ENCODE results near the gene EMC1. TPM values are rescaled to one million over a fixed set of nuclear protein-coding genes. Genes with fewer than 3 reads are reported as not detected.

EMC1 gene
- total RNA-seq, 5 donors from 2014 or later (not counting 1 experiment from before 2014, with no cell fraction given), result 31.5 to 38.0 (median 33.8) TPM

DNA sequence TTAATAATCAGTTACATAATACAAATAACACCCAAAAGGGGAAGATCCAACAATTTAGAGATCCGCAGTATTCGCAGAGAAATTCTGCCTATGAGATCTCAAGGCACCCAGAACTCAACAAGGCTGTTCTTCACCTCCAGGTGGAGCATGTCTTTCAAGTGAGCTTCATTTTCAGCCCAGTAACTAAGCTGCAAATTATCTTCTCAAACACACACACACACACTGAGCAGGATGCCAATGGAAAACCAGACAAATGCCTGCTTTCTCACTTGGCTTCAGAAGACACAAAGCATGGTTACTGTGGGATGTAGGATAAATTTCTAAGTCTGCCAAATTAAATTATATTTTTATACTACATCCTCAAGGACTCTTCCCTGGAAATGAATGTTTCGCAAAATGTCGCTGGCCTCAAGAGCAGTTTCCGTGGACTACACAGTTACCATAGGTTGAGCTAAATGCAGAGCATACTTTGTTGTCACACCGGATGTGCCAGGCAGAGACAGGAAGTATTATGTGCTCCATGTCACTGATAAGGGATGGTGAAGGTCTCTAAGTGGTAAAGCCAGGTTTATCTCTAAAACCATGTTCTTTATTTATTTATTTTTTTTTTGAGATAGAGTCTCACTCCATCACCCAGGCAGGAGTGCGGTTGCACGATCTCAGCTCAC lies 71.6 kb downstream of the EMC1 start:
- DNase-seq, result peak in 32 of 35 experiments; percentile 3 to 57 (median 28)
- ChIA-PET POLR2A (interaction anchor here in 1 of 2 donors (0.5 kb wide), 1 partner anchor 342 kb away, joined by 3 read pairs; no protein-coding TSS in a partner anchor), CTCF (interaction anchor here (0.6 to 1.7 kb wide), 10 partner anchors 14 to 474 kb away, joined by 3 to 11 read pairs (median 3); no protein-coding TSS in a partner anchor)
- H3K27me3 ChIP-seq (replicated peaks in 1 of 2; ENCODE audit: control insufficient read depth in 2 of 2, extremely low read depth in 1 of 2, insufficient read depth in 2 of 2, low read length in 1 of 2), result no peaks in the 10 kb centered on the region
- peak overlapping the region; percentile 41 for H3K27ac ChIP-seq (ENCODE audit: low read length)
- peaks cover 5 to 80% of the 10 kb centered on the region in 2 donors for H3K36me3 ChIP-seq (ENCODE audit: control insufficient read depth in 2 of 2, extremely low read depth in 1 of 2, insufficient read depth in 1 of 2, low read length in 1 of 2)
- H3K4me1 Mint-ChIP-seq, result peaks cover 27 to 28% (median 27%) of the 10 kb centered on the region in 3 donors
- H3K9me3 ChIP-seq, result no peaks in the 10 kb centered on the region
- WGBS (ENCODE audit: insufficient coverage), result 63% methylated on average over 4 of the region's 8 CpGs
- peak overlapping the region in 1 of 3 donors; percentile 24 for H3K4me3 Mint-ChIP-seq
- H3K27me3 Mint-ChIP-seq, result no peaks in the 10 kb centered on the region
- peak overlapping the region; percentile 84 to 90 for H3K27ac Mint-ChIP-seq
- no peak overlapping the region for H3K4me3 ChIP-seq (ENCODE audit: control insufficient read depth in 1 of 2, extremely low read depth in 1 of 2, low read length in 1 of 2)
- H3K9me3 Mint-ChIP-seq, result no peaks in the 10 kb centered on the region
- peak; percentile 73 to 98 (median 94) for ATAC-seq (replicated peaks in 1 of 4)
- H3K4me1 ChIP-seq (ENCODE audit: control insufficient read depth in 1 of 2, extremely low read depth in 1 of 2, insufficient read depth in 2 of 2, low read length in 2 of 2), result peaks cover 9 to 10% of the 10 kb centered on the region in 2 experiments
- H3K36me3 Mint-ChIP-seq, result peaks cover 71% of the 10 kb centered on the region

DNA sequence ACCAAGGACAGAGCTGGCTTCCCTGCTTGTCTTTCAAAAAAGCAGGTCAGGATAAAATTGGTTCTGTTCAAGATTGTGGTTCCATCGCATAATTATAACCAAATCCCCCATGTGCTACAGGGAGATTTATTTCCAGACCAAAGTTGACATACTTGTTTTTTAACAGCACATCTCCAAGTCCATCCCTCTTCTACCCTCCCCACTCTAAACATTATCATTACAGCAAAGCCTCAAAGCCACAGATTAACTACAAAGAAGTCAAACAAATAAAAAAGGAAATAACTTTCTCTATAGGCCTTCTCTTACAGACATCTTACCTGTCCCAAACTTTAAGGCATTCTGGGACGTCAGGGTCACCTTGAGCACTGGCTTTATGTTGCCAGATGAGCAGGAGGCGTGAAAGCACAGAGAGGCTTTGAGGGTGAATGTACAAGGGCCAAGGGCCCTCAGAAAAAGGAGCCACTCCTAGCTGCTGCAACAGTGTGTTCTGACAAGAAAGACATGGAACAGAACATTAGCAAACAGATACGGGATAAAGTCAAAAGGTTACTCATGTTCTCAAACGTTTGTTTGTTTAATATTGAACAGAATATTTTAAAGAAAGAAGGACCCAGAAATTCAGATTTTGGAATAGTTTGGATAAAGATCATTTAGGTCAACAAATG lies 72.5 kb downstream of the EMC1 start:
- POLR2A ChIA-PET, result interaction anchor here in 1 of 2 donors (0.5 kb wide), 1 partner anchor 341 kb away, joined by 3 read pairs; no protein-coding TSS in a partner anchor
- peaks cover 5 to 84% of the 10 kb centered on the region in 2 donors for H3K36me3 ChIP-seq (ENCODE audit: control insufficient read depth in 2 of 2, extremely low read depth in 1 of 2, insufficient read depth in 1 of 2, low read length in 1 of 2)
- no peak for ATAC-seq (replicated peaks in 1 of 4)
- CTCF ChIA-PET, result interaction anchor here (0.6 to 1.7 kb wide), 8 partner anchors 13 to 475 kb away, joined by 3 to 11 read pairs (median 3); no protein-coding TSS in a partner anchor
- Mint-ChIP-seq H3K36me3 (peaks cover 74% of the 10 kb centered on the region), H3K4me1 (peaks cover 27 to 28% (median 27%) of the 10 kb centered on the region in 3 donors), H3K27ac (peak overlapping the region; percentile 8 to 90), H3K27me3 (no peaks in the 10 kb centered on the region), H3K4me3 (no peak overlapping the region), H3K9me3 (no peaks in the 10 kb centered on the region)
- H3K4me1 ChIP-seq (ENCODE audit: control insufficient read depth in 1 of 2, extremely low read depth in 1 of 2, insufficient read depth in 2 of 2, low read length in 2 of 2), result peaks cover 9 to 10% of the 10 kb centered on the region in 2 experiments
- no peak for DNase-seq
- no peak overlapping the region for H3K27ac ChIP-seq (ENCODE audit: low read length)
- H3K4me3 ChIP-seq (ENCODE audit: control insufficient read depth in 1 of 2, extremely low read depth in 1 of 2, low read length in 1 of 2), result no peak overlapping the region
- H3K9me3 ChIP-seq, result no peaks in the 10 kb centered on the region
- WGBS (ENCODE audit: insufficient coverage), result 78% methylated on average over 3 of the region's 5 CpGs
- no peaks in the 10 kb centered on the region for H3K27me3 ChIP-seq (replicated peaks in 1 of 2; ENCODE audit: control insufficient read depth in 2 of 2, extremely low read depth in 1 of 2, insufficient read depth in 2 of 2, low read length in 1 of 2)

DNA sequence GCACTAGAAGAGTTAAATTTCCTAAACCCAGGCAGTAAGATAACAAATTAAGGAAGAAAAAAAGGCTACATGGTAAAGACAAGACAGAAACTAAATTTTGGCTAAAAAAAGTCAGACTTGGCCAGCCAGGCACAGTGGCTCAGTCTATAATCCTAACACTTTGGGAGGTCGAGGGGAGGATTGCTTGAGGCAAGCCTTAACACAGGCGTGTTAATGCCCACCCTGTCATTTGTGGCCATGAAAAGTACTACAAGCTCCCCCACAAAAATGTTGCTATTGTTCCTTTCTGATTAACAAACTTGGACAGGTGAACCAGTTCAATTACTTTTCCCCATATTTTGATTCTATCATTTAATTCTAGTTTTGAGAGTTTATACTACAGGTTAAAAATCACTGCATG lies 73.5 kb downstream of the EMC1 start:
- Histone ChIP-seq H3K36me3 (ENCODE audit: control insufficient read depth in 2 of 2, extremely low read depth in 1 of 2, insufficient read depth in 1 of 2, low read length in 1 of 2) (peaks cover 3 to 85% of the 10 kb centered on the region in 2 donors), H3K9me3 (no peaks in the 10 kb centered on the region), H3K27ac (ENCODE audit: low read length) (no peak overlapping the region), H3K27me3 (replicated peaks in 1 of 2; ENCODE audit: control insufficient read depth in 2 of 2, extremely low read depth in 1 of 2, insufficient read depth in 2 of 2, low read length in 1 of 2) (no peaks in the 10 kb centered on the region), H3K4me1 (ENCODE audit: control insufficient read depth in 1 of 2, extremely low read depth in 1 of 2, insufficient read depth in 2 of 2, low read length in 2 of 2) (peaks cover 9 to 10% of the 10 kb centered on the region in 2 experiments), H3K4me3 (ENCODE audit: control insufficient read depth in 1 of 2, extremely low read depth in 1 of 2, low read length in 1 of 2) (no peak overlapping the region)
- ChIA-PET CTCF (interaction anchor here in 1 of 2 donors (0.6 kb wide), 1 partner anchor 227 kb away, joined by 5 read pairs; no protein-coding TSS in a partner anchor), POLR2A (interaction anchor here in 1 of 2 donors (0.6 kb wide), 1 partner anchor 11 kb away, joined by 3 read pairs; no protein-coding TSS in a partner anchor)
- H3K27me3 Mint-ChIP-seq, result no peaks in the 10 kb centered on the region
- no peak overlapping the region for H3K4me3 Mint-ChIP-seq
- peaks cover 75% of the 10 kb centered on the region for H3K36me3 Mint-ChIP-seq
- ATAC-seq (replicated peaks in 1 of 4) (no peak), DNase-seq (no peak)
- no peak overlapping the region for H3K27ac Mint-ChIP-seq
- H3K9me3 Mint-ChIP-seq, result no peaks in the 10 kb centered on the region
- no CpG with 5 or more reads among the region's 2 CpGs for WGBS (ENCODE audit: insufficient coverage)
- peaks cover 27 to 28% (median 27%) of the 10 kb centered on the region in 3 donors for H3K4me1 Mint-ChIP-seq

DNA sequence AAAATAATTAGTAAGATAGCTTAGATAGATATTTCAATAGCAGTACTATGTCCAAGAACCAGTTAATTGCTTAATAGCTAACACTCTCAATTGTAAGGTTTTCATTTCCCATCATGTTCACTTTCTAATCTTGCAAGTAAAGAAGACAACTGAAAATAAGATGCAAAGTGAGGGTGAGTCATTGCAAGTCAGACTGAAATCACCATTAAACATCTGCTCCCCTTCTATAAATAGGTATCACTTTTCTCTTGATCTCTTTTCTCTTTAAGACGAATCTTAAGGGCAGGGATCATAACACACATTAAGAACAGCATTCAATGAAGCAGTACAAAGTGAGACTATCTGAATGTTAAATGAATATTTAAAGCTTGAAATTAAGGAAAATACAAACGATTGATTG lies 81.7 kb downstream of the EMC1 start:
- Histone ChIP-seq H3K27ac (ENCODE audit: low read length) (no peak overlapping the region), H3K4me1 (ENCODE audit: control insufficient read depth in 1 of 2, extremely low read depth in 1 of 2, insufficient read depth in 2 of 2, low read length in 2 of 2) (no peaks in the 10 kb centered on the region), H3K9me3 (no peaks in the 10 kb centered on the region), H3K36me3 (ENCODE audit: control insufficient read depth in 2 of 2, extremely low read depth in 1 of 2, insufficient read depth in 1 of 2, low read length in 1 of 2) (peaks cover 17 to 95% of the 10 kb centered on the region in 2 donors), H3K27me3 (replicated peaks in 1 of 2; ENCODE audit: control insufficient read depth in 2 of 2, extremely low read depth in 1 of 2, insufficient read depth in 2 of 2, low read length in 1 of 2) (no peaks in the 10 kb centered on the region), H3K4me3 (ENCODE audit: control insufficient read depth in 1 of 2, extremely low read depth in 1 of 2, low read length in 1 of 2) (no peak overlapping the region)
- ChIA-PET POLR2A (interaction anchor here in 1 of 2 donors (0.6 kb wide), 1 partner anchor 246 kb away, joined by 5 read pairs; no protein-coding TSS in a partner anchor), CTCF (interaction anchor here in 1 of 2 donors (0.6 kb wide), 1 partner anchor 41 kb away, joined by 3 read pairs; no protein-coding TSS in a partner anchor)
- H3K27ac Mint-ChIP-seq, result no peak overlapping the region
- H3K27me3 Mint-ChIP-seq, result no peaks in the 10 kb centered on the region
- no peaks in the 10 kb centered on the region for H3K4me1 Mint-ChIP-seq
- no peak overlapping the region for H3K4me3 Mint-ChIP-seq
- no peak for DNase-seq
- WGBS (ENCODE audit: insufficient coverage), result no CpG with 5 or more reads among the region's 2 CpGs
- peaks cover 84% of the 10 kb centered on the region for H3K36me3 Mint-ChIP-seq
- ATAC-seq (replicated peaks in 1 of 4), result no peak
- no peaks in the 10 kb centered on the region for H3K9me3 Mint-ChIP-seq

DNA sequence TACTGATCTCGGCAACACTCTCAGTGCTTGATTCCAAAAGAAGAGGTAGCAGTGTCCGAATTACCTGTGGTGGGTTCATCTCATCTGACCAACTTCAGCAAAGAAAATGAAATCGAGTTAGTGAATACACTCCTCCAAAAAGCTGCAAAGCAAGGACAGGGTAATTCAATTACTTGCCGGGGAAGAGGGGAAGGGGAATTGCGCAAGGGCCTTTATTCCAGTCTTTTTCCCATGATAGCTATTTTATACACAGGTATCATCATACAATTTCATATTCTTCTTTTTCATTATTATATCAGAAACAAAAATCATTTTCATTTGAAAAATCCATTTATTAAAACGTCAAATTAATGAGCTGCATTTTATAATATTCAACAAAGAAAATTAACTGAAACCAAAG lies 84.2 kb downstream of the EMC1 start:
- H3K9me3 ChIP-seq, result no peaks in the 10 kb centered on the region
- H3K27me3 Mint-ChIP-seq, result no peaks in the 10 kb centered on the region
- CTCF ChIA-PET, result interaction anchor here in 1 of 2 donors (0.6 to 0.7 kb wide), 2 partner anchors 73 to 249 kb away, joined by 6 read pairs; no protein-coding TSS in a partner anchor
- no peaks in the 10 kb centered on the region for H3K4me1 Mint-ChIP-seq
- H3K9me3 Mint-ChIP-seq, result no peaks in the 10 kb centered on the region
- no peak overlapping the region for H3K27ac ChIP-seq (ENCODE audit: low read length)
- 86% methylated on average over 1 of the region's 6 CpGs for WGBS (ENCODE audit: insufficient coverage)
- H3K36me3 ChIP-seq (ENCODE audit: control insufficient read depth in 2 of 2, extremely low read depth in 1 of 2, insufficient read depth in 1 of 2, low read length in 1 of 2), result peaks cover 24 to 93% of the 10 kb centered on the region in 2 donors
- H3K4me3 Mint-ChIP-seq, result no peak overlapping the region
- H3K36me3 Mint-ChIP-seq, result peaks cover 86% of the 10 kb centered on the region
- POLR2A ChIA-PET, result interaction anchor here (0.6 to 1.2 kb wide), 5 partner anchors 11 to 62 kb away, joined by 3 to 7 read pairs (median 3); partner anchors contain the start of gene UBR4 (in 1 of the 2)
- no peak overlapping the region for H3K4me3 ChIP-seq (ENCODE audit: control insufficient read depth in 1 of 2, extremely low read depth in 1 of 2, low read length in 1 of 2)
- no peak overlapping the region for H3K27ac Mint-ChIP-seq
- DNase-seq (no peak), ATAC-seq (replicated peaks in 1 of 4) (no peak)
- no peaks in the 10 kb centered on the region for H3K4me1 ChIP-seq (ENCODE audit: control insufficient read depth in 1 of 2, extremely low read depth in 1 of 2, insufficient read depth in 2 of 2, low read length in 2 of 2)
- H3K27me3 ChIP-seq (replicated peaks in 1 of 2; ENCODE audit: control insufficient read depth in 2 of 2, extremely low read depth in 1 of 2, insufficient read depth in 2 of 2, low read length in 1 of 2), result no peaks in the 10 kb centered on the region

DNA sequence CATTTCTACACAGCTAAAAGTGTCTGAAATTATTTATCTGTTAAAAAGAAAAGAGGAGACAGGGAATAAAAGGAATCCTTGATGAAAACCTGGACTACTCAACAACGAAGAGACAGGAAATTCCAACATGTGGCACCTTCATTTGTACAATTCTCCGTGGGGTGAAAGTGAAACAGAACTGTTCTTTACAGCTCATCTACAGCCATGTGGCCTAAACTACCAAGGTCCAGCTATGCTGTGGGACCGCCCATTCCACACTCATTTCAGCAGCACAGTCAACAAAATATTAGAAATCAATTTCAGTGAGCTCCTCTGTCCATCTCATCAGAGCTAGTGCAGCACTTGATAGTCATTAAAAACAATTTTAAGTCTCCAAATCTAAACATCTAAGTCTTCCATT lies 85.3 kb downstream of the EMC1 start:
- Mint-ChIP-seq H3K9me3 (no peaks in the 10 kb centered on the region), H3K27ac (no peak overlapping the region), H3K36me3 (peaks cover 89% of the 10 kb centered on the region), H3K4me3 (no peak overlapping the region), H3K27me3 (no peaks in the 10 kb centered on the region), H3K4me1 (no peaks in the 10 kb centered on the region)
- ATAC-seq (replicated peaks in 1 of 4) (no peak), DNase-seq (no peak)
- H3K9me3 ChIP-seq, result no peaks in the 10 kb centered on the region
- WGBS (ENCODE audit: insufficient coverage), result 82% methylated on average over 3 of the region's 3 CpGs
- H3K36me3 ChIP-seq (ENCODE audit: control insufficient read depth in 2 of 2, extremely low read depth in 1 of 2, insufficient read depth in 1 of 2, low read length in 1 of 2), result peaks cover 24 to 93% of the 10 kb centered on the region in 2 donors
- H3K4me1 ChIP-seq (ENCODE audit: control insufficient read depth in 1 of 2, extremely low read depth in 1 of 2, insufficient read depth in 2 of 2, low read length in 2 of 2), result no peaks in the 10 kb centered on the region
- no peaks in the 10 kb centered on the region for H3K27me3 ChIP-seq (replicated peaks in 1 of 2; ENCODE audit: control insufficient read depth in 2 of 2, extremely low read depth in 1 of 2, insufficient read depth in 2 of 2, low read length in 1 of 2)
- ChIA-PET CTCF (interaction anchor here in 1 of 2 donors (0.6 to 1.1 kb wide), 4 partner anchors 13 to 411 kb away, joined by 3 to 9 read pairs (median 4); no protein-coding TSS in a partner anchor), POLR2A (interaction anchor here in 1 of 2 donors (0.6 kb wide), 2 partner anchors 47 to 93 kb away, joined by 3 to 6 read pairs; no protein-coding TSS in a partner anchor)
- H3K27ac ChIP-seq (ENCODE audit: low read length), result no peak overlapping the region
- no peak overlapping the region for H3K4me3 ChIP-seq (ENCODE audit: control insufficient read depth in 1 of 2, extremely low read depth in 1 of 2, low read length in 1 of 2)

Data from T-cell (primary cell).